ENCODE data around the gene TCF7L2. TPM values are rescaled to one million over a fixed set of nuclear protein-coding genes. Genes with fewer than 3 reads are reported as not detected.

The TCF7L2 gene
- total RNA-seq (2014; rRNA removed; shearing (Covaris generic)): 19.4 and 22.1 TPM in 2 replicates

DNA sequence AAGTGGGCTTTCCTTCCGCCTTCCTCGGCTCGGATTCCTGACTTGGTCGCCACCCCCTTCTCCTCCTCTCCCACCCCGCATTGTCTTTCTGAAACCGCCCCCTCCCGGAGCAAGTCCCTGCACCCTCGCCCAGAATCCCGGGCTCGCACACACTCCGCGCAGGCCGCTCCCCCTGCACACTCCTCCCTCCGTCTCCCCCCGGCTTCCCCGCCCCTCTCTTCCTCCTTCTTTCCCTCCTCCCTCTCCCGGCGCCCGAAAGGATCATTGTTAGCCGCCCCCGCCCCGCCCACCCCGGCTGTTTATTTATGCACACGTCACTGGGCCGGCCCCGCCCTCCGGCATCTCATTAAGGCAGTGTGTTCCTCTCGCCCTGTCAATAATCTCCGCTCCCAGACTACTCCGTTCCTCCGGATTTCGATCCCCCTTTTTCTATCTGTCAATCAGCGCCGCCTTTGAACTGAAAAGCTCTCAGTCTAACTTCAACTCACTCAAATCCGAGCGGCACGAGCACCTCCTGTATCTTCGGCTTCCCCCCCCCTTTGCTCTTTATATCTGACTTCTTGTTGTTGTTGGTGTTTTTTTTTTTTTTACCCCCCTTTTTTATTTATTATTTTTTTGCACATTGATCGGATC lies at the start of gene TCF7L2:
Gene TCF7L2 (plus strand): TSS at position 373 of the 633 bp plus-strand sequence. CDS start 510 bp downstream, outside the sequence.
- peak; percentile 98 to 99 for DNase-seq
- Histone ChIP-seq H3K27ac (peak within 1 kb of the TSS; percentile 99), H3K9me3 (replicated peaks) (no peaks in the 10 kb centered on the region), H3K4me1 (peaks cover 19% of the 10 kb centered on the region), H3K4me3 (peak within 1 kb of the TSS; percentile 86), H3K27me3 (no peaks in the 10 kb centered on the region), H3K36me3 (peaks cover 17% of the 10 kb centered on the region)

DNA sequence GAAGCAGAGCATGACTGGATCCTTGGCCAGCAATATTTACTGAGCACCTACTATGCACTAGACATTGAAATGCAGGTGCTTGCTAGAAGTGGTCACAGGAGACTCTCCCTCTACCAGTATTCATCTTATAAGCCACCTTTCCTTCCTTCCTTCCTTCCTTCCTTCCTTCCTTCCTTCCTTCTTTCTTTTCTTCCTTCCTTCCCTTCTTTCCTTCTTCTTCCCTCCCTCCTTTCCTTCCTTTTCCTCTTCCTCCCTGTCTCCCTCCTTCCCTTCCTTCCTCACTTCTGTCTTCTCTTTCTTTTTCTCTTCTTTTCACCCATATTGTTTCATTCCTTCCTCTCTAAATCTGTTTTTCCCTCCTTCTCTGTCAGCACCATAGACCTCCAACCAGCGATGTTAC lies 47.3 kb upstream of the TCF7L2 start:
- Histone ChIP-seq H3K4me3 (no peak overlapping the region), H3K27ac (no peak overlapping the region), H3K9me3 (replicated peaks) (no peaks in the 10 kb centered on the region), H3K27me3 (no peaks in the 10 kb centered on the region), H3K36me3 (no peaks in the 10 kb centered on the region), H3K4me1 (peaks cover 10% of the 10 kb centered on the region; the same call in 1 of the 2 replicates)
- DNase-seq: no peak

DNA sequence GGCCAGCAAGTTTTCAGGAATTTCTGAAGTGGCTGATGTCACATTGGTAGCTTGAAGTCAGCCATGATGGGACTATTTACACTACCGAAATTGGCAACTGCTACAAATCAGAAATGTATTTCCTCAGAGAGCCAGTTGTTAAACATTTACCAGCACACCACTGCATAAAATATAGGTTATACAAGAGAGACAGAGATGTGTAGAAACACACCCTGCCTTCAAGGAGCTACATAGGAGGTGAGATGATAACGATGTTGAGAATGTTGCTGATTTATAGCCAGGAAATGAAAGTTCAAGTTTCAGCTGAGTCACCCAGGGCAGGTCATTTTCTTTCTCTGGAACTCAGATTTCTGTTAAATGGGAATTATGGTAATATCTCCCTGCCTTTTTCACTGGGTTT lies 46.0 kb upstream of the TCF7L2 start:
- no peaks in the 10 kb centered on the region for H3K27me3 ChIP-seq
- H3K4me3 ChIP-seq: no peak overlapping the region
- H3K9me3 ChIP-seq (replicated peaks): no peaks in the 10 kb centered on the region
- H3K27ac ChIP-seq: no peak overlapping the region
- H3K4me1 ChIP-seq: peaks cover 5% of the 10 kb centered on the region; the same call in 1 of the 2 replicates
- no peaks in the 10 kb centered on the region for H3K36me3 ChIP-seq
- no peak for DNase-seq

DNA sequence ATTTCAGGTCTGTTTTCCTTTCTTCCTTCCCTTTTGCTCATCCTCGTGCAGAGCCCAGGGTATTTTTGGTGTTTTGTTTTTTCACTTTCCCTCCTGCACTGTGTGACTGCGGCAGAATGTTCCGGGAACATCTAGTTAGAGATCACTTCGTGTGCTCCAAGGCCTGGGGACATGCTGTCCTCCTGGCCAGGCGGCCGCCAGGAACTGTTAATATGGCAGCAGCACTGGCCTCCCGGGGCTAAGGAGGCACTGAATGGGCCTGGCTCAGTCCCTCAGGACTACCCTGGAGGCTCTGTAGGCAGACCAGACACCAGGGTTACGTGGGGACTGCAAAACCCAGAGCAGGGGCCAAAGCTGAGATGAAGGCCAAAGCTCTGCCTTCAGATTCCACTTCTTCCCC lies 43.1 kb upstream of the TCF7L2 start:
- no peaks in the 10 kb centered on the region for H3K9me3 ChIP-seq (replicated peaks)
- H3K4me3 ChIP-seq: no peak overlapping the region
- H3K27ac ChIP-seq: no peak overlapping the region
- DNase-seq: no peak
- no peaks in the 10 kb centered on the region for H3K4me1 ChIP-seq
- no peaks in the 10 kb centered on the region for H3K36me3 ChIP-seq
- no peaks in the 10 kb centered on the region for H3K27me3 ChIP-seq

DNA sequence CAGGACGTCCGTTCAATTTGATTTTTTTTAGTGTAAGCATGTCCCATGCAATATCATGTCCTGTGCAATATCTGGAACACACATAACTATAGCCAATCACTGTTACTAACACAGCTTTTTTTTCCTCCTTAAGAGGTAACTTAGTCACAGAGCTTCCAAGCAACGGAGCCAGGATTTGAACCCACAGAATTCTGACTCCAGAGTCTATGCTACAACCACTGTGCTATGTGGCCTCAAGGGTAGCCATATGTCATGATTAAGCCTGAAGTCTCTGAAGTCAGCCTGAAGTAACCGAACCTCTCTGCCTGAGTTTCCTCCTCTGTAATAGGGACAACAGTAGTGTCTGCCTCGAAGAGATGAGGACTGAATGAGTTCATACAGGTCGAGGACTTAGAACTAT lies 42.2 kb upstream of the TCF7L2 start:
- Histone ChIP-seq H3K4me3 (no peak overlapping the region), H3K4me1 (no peaks in the 10 kb centered on the region), H3K36me3 (no peaks in the 10 kb centered on the region), H3K27me3 (no peaks in the 10 kb centered on the region), H3K27ac (no peak overlapping the region), H3K9me3 (replicated peaks) (no peaks in the 10 kb centered on the region)
- no peak for DNase-seq

DNA sequence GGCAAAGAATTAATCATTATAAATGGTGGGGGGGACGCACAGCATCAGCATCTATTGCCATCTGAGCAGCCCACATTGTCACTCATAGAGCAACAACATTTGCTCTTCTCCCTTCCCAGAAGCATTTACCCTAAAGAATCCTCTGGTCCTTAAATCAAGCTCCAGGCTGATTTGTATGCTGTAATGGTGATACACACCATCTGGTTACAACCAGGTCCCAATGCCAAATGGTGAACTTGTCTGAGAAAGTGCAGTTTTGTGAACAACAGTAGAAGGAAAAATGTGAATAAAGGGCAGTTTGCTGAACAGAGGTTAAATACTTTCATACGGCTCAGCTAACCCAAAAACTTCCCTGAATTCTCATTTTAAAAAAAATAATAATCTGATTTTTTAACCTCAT lies 38.8 kb upstream of the TCF7L2 start:
- Histone ChIP-seq H3K9me3 (replicated peaks) (no peaks in the 10 kb centered on the region), H3K27ac (no peak overlapping the region), H3K27me3 (no peaks in the 10 kb centered on the region), H3K4me3 (no peak overlapping the region), H3K36me3 (no peaks in the 10 kb centered on the region), H3K4me1 (no peaks in the 10 kb centered on the region)
- no peak for DNase-seq

DNA sequence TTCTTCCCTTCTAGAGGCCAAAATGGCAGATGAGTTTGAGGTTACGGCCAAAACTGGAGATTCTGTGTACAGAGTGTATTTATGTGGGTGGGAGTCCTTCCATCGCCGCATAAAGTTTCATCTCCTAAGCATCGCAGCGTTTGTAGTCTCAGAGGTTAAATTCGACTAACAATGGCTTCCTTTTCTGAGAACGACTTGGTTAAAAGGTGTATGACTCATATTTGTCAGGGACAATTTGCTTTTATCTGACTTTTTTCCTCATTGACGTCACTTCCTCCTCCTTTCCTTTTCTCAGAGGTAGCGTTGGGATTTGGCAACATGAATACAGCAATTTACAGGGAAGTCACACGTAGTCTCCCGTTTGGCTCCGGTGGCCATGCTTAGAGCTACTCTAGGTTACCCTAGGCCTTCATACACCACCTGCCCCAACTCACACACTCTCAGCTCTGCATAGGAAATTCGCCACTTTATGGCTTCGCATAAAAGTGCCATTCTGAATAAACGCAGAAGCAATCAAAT lies 37.6 kb upstream of the TCF7L2 start:
- Histone ChIP-seq H3K36me3 (no peaks in the 10 kb centered on the region), H3K27me3 (no peaks in the 10 kb centered on the region), H3K27ac (peak overlapping the region; percentile 28; the same call in 1 of the 2 replicates), H3K4me3 (peak overlapping the region; percentile 40), H3K4me1 (no peaks in the 10 kb centered on the region), H3K9me3 (replicated peaks) (no peaks in the 10 kb centered on the region)
- DNase-seq: peak in 1 of 2 experiments; percentile 36

DNA sequence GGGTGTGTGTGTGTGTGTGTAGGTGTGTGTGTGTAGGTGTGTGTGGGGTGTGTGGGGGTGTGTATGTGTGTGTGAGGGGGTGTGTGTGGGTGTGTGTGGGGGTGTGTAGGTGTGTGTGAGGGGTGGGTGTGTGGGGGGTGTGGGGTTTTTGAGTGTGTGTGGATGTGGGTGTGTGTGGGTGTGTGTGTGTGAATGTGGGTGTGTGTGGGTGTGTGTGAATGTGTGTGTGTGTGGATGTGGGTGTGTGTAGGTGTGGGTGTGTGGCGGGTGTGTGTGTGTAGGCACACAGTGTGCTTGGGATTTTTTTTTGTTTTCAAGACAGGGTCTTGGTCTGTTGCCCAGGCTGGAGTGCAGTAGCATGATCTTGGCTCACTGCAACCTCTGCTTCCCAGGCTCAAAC lies 36.8 kb upstream of the TCF7L2 start:
- DNase-seq: no peak
- no peaks in the 10 kb centered on the region for H3K9me3 ChIP-seq (replicated peaks)
- H3K4me1 ChIP-seq: no peaks in the 10 kb centered on the region
- H3K36me3 ChIP-seq: no peaks in the 10 kb centered on the region
- no peaks in the 10 kb centered on the region for H3K27me3 ChIP-seq
- no peak overlapping the region for H3K27ac ChIP-seq
- H3K4me3 ChIP-seq: no peak overlapping the region

DNA sequence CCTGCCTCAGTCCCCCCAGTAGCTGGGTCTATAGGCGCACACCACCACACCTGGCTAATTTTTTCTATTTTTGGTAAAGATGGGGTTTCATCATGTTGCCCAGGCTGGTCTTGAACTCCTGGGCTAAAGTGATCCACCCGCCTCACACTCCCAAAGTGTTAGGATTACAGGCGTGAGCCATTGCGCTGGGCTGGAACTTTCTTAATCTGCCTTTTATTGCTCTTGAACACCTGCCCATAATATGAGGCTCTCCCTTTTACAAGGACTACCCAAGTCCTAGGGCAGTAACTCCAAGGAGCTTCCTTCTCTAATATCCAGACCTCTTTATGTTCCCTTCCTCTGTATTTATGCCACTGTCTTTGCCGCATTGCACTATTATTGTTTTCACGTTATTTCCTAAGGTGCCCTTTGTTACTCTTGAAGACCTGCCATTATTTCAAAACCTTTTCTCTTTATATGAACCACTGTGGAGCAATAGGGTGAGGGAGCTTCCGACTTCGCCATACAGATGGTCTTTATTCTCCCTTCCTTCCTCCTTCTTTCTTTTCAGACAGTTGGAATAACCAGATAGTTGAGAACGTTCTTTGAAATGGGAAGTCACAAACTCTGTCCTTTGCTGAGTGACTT lies 36.3 kb upstream of the TCF7L2 start:
- H3K4me3 ChIP-seq: no peak overlapping the region

DNA sequence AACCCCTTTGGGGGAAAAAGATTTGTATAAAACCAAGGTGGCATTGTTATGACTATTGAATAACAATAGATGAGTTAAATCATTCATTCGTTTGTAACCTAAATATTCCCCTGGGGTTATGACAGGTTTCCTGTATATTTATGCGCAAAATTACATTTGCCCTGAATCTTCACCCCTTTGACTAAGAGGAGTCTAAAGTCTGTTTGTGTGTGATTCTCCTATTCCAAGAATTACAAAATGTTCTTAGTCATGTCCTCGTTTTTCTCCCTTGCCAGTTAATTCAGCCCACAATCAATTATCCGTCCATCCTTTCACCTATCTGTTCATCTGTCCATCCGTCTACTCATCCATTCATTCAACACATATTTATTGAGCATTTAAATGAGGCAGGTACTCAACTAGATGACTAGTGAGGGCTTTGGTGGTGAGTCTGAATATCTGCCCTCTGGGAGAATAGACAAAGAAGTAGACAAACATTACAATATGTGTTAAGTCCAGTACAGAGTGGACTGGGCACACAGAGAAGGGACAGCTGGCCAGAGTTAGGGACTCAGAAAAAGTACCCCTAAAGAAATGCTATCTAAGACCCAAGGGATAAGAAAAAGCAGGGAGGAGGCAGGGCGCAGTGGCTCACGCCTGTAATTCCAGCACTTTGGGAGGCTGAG lies 35.6 kb upstream of the TCF7L2 start:
- Histone ChIP-seq H3K4me3 (no peak overlapping the region), H3K9me3 (replicated peaks) (no peaks in the 10 kb centered on the region), H3K27ac (no peak overlapping the region), H3K27me3 (no peaks in the 10 kb centered on the region), H3K36me3 (no peaks in the 10 kb centered on the region), H3K4me1 (no peaks in the 10 kb centered on the region)
- DNase-seq: no peak

More for the DNA sequence above, 36.3 kb upstream of the TCF7L2 start:
- H3K27me3 ChIP-seq: no peaks in the 10 kb centered on the region
- no peaks in the 10 kb centered on the region for H3K4me1 ChIP-seq
- DNase-seq: no peak
- H3K36me3 ChIP-seq: no peaks in the 10 kb centered on the region
- H3K9me3 ChIP-seq (replicated peaks): no peaks in the 10 kb centered on the region
- no peak overlapping the region for H3K27ac ChIP-seq

DNA sequence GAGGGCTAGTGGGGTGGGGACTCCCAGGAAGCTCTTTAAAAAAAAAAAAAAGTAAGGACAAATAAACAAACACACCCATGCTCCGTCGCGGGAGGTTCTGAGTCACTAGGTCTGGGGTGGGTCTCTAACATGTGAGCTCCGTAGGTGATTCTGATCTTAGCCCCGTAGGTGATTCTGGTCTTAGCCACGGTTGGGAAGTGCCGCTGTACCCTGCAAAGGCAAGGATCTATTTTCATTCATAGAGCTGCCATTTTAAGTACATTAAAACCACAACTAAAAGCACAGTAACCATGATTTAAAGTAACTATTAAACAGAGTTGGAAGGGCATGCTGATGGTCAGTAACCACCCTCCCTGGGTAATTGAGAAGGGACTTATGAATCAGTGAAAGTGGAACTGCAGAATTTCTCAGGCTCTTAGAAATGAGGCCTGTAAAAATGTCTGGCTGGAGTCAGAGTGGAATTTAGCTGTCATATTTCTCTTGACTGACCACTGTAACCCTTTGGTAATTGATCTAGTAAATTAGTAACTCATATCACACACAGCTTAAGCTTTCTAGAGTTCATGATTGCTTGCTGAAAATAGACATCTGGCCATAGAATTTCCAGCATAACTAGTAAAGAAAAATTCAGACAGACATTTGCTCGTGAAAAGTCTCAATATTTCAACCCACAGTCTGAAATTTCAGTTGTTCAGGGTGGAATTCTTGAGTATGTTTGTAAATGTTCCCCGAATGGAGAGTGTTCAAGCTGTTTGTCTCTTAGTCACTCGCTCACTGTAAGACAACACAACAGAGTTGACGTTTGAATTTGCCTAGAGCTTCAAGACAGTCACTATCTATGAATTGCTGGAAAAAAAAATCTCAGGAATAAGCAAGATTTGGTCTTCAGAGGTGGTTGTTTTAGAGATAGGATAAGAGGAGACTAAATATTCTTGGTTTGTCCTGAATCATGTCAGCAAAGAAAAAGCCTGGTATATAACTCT lies 34.2 kb upstream of the TCF7L2 start:
- no peak for DNase-seq
- H3K36me3 ChIP-seq: no peaks in the 10 kb centered on the region
- H3K27ac ChIP-seq: no peak overlapping the region
- no peaks in the 10 kb centered on the region for H3K4me1 ChIP-seq
- H3K9me3 ChIP-seq (replicated peaks): no peaks in the 10 kb centered on the region
- no peaks in the 10 kb centered on the region for H3K27me3 ChIP-seq
- H3K4me3 ChIP-seq: no peak overlapping the region; the same call in 1 of the 2 replicates

DNA sequence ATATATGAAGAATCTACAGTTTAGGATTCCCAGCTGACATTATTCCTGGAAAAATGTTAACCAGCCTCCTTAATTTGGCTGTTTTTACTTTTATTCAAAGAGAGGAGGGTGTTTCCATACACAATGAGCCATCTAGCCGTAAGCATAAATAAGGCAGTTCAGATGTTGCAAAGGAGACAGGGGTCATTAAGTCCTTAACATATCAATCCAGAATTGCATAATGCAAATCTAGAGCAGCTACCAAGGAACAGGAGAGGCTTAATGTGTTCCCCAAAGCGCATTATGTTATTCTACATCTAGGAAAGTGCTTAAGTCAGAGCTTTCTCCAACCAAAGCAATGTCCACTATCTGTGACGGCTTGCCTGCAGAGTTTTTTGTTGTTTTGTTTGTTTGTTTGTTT lies 32.4 kb upstream of the TCF7L2 start:
- Histone ChIP-seq H3K4me1 (no peaks in the 10 kb centered on the region), H3K27me3 (no peaks in the 10 kb centered on the region), H3K27ac (no peak overlapping the region), H3K4me3 (no peak overlapping the region), H3K9me3 (replicated peaks) (no peaks in the 10 kb centered on the region), H3K36me3 (no peaks in the 10 kb centered on the region)
- DNase-seq: no peak

DNA sequence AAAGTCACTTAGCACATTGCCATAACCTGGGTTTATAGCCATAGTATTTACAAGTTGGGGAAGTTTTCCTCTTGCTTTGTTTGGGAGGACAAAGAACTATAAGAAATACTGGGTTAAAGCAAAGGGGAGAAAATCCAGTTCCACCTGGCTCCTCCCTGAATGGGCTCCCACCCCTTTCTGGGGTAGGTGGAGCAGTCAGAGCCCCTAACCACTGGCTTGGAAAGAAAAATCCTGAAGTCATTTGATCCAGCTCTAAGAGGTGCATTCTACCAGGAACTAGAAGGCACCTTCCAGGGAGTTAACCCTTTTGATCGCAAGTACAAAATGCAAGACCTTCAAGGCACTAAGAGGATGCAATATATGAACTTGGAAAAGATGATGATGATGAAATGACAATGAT lies 31.3 kb upstream of the TCF7L2 start:
- Histone ChIP-seq H3K36me3 (no peaks in the 10 kb centered on the region), H3K27ac (no peak overlapping the region), H3K4me1 (no peaks in the 10 kb centered on the region), H3K27me3 (no peaks in the 10 kb centered on the region), H3K4me3 (no peak overlapping the region), H3K9me3 (replicated peaks) (no peaks in the 10 kb centered on the region)
- DNase-seq: no peak

DNA sequence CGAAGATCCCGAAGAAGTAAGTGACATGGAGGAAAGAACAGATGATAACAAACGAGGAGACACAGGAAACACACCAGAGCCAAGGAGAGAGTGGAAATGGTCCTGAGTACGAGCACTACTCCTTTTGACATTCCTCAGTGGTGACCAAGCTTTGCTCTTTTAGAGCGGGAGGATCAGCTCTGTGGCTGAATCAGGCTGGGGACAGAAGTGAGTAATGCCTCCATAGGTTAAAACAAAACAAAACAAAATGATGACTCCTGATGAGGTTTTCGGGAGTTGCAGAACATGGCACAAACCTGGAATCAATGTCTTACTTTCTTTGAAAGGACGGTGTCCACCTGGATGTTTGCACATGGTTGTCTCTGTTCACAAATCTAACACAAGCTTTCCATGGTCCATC lies 30.3 kb upstream of the TCF7L2 start:
- Histone ChIP-seq H3K4me1 (no peaks in the 10 kb centered on the region), H3K4me3 (no peak overlapping the region), H3K36me3 (no peaks in the 10 kb centered on the region), H3K27ac (no peak overlapping the region), H3K9me3 (replicated peaks) (no peaks in the 10 kb centered on the region), H3K27me3 (no peaks in the 10 kb centered on the region)
- DNase-seq: no peak

All from SJCRH30 (cell line).